ENCODE results near the gene PROZ.

Gene PROZ

GRCh38 chr13:113209336-113209758 lies 50.9 kb downstream of the PROZ start, which contains the start of gene CUL4A:
TSS of gene CUL4A (plus strand) at chr13:113209613. CDS start at chr13:113209628, 15 bp downstream.
- peak; percentile 65 for DNase-seq

- DNase-seq: no peak
These were observed 51.4 kb downstream of the PROZ start for GRCh38 chr13:113209759-113210421.

- DNase-seq: no peak
These were observed 52.4 kb downstream of the PROZ start for GRCh38 chr13:113210833-113211232.

GRCh38 chr13:113211774-113212173 lies 53.3 kb downstream of the PROZ start:
- DNase-seq: no peak

DNA sequence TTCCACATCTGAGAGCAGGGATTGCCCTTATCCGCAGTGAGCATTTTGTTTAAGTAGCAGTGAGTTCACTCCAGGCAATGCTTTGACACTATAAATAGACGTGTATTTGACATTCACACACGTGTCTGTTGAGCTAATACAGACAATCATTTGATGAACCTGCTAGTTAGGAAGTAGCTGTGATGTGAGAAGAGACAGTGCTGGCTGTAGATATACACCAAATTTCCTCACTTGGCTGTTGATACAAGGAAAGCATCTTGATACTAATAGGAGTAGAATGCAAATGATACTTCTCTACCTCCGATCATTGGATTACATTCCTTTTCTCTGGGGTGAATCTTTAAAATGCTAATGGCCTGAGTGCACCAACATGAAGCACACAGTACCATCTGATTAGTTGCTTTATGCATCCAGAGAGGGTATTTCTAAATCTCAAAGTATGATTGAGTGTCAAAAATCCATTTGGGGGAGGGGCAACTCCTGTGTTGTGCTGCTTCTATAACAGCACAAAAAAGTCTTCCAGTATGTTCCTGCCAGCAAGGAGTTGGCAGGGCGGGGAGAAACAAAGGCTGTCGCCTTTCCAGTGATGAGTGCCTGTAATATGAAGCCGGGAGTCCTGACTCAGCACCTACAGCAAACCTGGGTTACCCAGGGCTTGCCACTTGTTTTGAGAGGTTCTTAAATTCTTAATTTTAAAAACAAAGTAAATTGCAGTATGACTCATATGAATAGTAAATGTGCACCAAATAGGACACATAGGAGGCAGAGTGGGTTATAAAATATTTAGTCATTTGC lies 58.0 kb downstream of the PROZ start:
- no peak for DNase-seq

DNA sequence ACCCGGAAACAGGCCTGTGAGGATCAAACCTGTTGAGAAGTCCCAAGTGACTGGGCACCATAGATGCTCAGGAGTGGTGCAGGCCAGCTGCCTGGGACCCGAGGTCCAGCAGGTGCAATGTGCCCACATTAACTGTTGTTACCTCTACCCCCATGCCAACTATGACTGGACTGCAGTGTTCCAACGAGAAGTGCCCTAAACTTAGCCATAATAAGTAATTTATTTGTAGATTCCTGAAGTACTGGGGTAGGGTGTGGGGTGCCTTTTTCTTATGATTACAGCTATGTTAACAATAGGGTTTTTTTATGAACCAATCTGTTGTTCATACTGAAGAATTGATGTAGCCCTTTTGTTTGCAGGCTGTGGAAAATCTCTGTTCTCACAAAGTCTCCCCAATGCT lies 60.1 kb downstream of the PROZ start:
- DNase-seq: no peak

DNA sequence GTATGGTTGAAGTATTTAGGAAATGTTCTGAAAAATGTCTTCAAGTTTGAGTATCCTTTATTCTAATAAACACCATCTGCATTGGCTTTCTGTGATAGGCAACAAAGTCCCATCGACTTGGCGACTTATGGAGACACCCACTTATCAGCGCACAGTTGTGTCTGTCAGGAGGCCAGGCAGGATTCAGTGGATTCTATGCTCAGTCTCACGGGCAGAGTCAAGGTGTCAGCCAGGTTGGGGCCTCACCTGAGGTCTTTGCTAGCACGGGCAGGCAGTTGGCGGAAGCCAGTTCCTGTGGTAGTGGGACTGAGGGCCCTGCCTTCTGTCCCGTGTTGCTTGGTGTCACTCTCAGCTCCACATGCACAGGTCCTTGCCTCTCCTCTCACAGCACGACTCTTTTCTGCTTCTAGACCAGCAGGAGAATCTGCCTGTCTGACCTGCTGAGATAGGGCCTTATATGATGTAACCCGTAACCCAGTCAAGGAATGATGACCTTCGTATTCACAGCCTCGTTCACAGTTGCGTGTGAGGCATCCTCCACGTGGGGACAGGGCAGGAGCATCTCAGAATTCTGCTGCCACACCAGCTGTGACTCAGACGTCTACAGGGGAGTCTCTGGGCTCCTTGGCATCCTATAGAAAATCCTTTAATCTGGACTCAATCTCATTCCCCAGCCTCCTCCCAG lies 61.0 kb downstream of the PROZ start:
- no peak for DNase-seq

DNA sequence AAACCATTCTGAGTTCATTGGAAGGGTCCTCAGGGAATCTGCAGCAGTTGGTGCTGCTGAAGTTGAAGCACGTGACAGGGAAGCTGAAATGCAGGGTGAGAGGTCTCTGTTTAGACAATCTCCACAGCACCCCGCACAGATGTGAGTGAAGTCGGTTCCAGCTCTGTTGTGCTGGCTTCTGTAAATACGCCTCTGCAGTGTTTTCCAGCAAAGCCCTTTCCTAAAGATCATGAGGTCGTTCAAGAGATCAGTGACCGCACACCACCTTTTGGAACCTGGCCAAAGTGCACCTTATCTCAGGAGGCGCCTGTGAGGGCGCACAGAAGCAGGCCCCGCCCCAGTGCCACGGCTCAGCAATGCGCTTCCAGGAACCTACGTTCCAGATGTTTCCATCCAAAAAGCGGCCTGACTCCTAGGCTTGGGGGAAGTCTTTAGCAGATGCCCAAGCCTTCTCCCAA lies 61.7 kb downstream of the PROZ start:
- no peak for DNase-seq

- no peak for DNase-seq
These were observed 62.4 kb downstream of the PROZ start for GRCh38 chr13:113220877-113221276.

All from amniotic stem cell (primary cell).